Loucy (cell line): ENCODE results near the gene B4GALNT4.

Source experiments
- CTCF ChIP-seq: fragments of 200-600 bp; sonication (generic); conservative IDR thresholded peaks from 2 replicates; pipeline ENCODE4 v1.5.1; 2014; ENCODE audit warnings: mild to moderate bottlenecking, antibody characterized with exemption, low read length
- EZH2phosphoT487 ChIP-seq: fragments of 200-600 bp; IDR thresholded peaks from 2 replicates; pipeline ENCODE4 v1.6.1; 2018; ENCODE audit warnings: antibody characterized with exemption, mild to moderate bottlenecking, moderate library complexity, borderline replicate concordance

GRCh38 chr11:336659-337198 is 32.6 kb upstream of the B4GALNT4 start:
- TF ChIP-seq CTCF (no peak), EZH2phosphoT487 (no peak)
